ENCODE results near the gene EFL1. TPM values are rescaled to one million over a fixed set of nuclear protein-coding genes. Genes with fewer than 3 reads are reported as not detected.

Gene EFL1
- total and polyA plus RNA-seq, 9 of the 15 experiments (the other 6 are each of a cell fraction or from before 2014, with no cell fraction given), result 4.8 to 32.5 (median 16.9) TPM

- TF ChIP-seq CLOCK (CRISPR knock-in tag; IDR thresholded peaks at IDR 0.05; ENCODE audit: borderline replicate concordance) (no peak), ZNF239 (CRISPR knock-in tag; IDR thresholded peaks at IDR 0.05) (no peak), JUND (IDR thresholded peaks at IDR 0.05; ENCODE audit: borderline replicate concordance, low read depth, low read length) (peak; percentile 98), JUND (tag; IDR thresholded peaks at IDR 0.05; ENCODE audit: borderline replicate concordance, low read depth, low read length) (peak; percentile 96), TSC22D4 (tag; IDR thresholded peaks at IDR 0.05) (no peak), BRCA1 (IDR thresholded peaks at IDR 0.05) (no peak), BRCA1 (CRISPR knock-in tag; IDR thresholded peaks at IDR 0.05) (no peak), BACH1 (tag; IDR thresholded peaks at IDR 0.05) (no peak), ZNF263 (CRISPR knock-in tag; IDR thresholded peaks at IDR 0.05; ENCODE audit: borderline replicate concordance) (no peak), ZBTB33 (CRISPR knock-in tag; IDR thresholded peaks at IDR 0.05) (no peak)
- TF ChIP-seq, protein P1, sequence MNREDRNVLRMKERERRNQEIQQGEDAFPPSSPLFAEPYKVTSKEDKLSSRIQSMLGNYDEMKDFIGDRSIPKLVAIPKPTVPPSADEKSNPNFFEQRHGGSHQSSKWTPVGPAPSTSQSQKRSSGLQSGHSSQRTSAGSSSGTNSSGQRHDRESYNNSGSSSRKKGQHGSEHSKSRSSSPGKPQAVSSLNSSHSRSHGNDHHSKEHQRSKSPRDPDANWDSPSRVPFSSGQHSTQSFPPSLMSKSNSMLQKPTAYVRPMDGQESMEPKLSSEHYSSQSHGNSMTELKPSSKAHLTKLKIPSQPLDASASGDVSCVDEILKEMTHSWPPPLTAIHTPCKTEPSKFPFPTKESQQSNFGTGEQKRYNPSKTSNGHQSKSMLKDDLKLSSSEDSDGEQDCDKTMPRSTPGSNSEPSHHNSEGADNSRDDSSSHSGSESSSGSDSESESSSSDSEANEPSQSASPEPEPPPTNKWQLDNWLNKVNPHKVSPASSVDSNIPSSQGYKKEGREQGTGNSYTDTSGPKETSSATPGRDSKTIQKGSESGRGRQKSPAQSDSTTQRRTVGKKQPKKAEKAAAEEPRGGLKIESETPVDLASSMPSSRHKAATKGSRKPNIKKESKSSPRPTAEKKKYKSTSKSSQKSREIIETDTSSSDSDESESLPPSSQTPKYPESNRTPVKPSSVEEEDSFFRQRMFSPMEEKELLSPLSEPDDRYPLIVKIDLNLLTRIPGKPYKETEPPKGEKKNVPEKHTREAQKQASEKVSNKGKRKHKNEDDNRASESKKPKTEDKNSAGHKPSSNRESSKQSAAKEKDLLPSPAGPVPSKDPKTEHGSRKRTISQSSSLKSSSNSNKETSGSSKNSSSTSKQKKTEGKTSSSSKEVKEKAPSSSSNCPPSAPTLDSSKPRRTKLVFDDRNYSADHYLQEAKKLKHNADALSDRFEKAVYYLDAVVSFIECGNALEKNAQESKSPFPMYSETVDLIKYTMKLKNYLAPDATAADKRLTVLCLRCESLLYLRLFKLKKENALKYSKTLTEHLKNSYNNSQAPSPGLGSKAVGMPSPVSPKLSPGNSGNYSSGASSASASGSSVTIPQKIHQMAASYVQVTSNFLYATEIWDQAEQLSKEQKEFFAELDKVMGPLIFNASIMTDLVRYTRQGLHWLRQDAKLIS (CRISPR knock-in tag; IDR thresholded peaks at IDR 0.05), result no peak
These were observed 168.7 kb downstream of the EFL1 start (continued) for GRCh38 chr15:82093774-82094211.

All from K562 (cell line).